Mucosa of descending colon (tissue), 3 donors: Measurements from ENCODE around the gene SPACA4. TPM values are rescaled to one million over a fixed set of nuclear protein-coding genes. Genes with fewer than 3 reads are reported as not detected.

Source experiments
- ATAC-seq: fragments of 200-7000 bp; cut with Tn5 transposase; one replicate; pipeline ENCODE4 v1.9.1; 2020; ENCODE audit warnings: mild to moderate bottlenecking, moderate library complexity
- DNase-seq, 3 donors: peaks; one replicate each; pipeline ENCODE4 v3.0.0-alpha.2; 2020
- H3K36me3 ChIP-seq: fragments of 200-600 bp; one replicate; pipeline ENCODE4 v1.8.0; 2021; ENCODE audit warnings: low read depth, mild to moderate bottlenecking
- H3K4me1 ChIP-seq: fragments of 200-600 bp; one replicate; pipeline ENCODE4 v1.8.0; 2021; ENCODE audit warnings: low read depth, mild to moderate bottlenecking
- H3K4me3 ChIP-seq: fragments of 200-600 bp; one replicate; pipeline ENCODE4 v1.8.0; 2021; ENCODE audit warnings: mild to moderate bottlenecking
- H3K9me3 ChIP-seq: fragments of 200-600 bp; one replicate; pipeline ENCODE4 v1.8.0; 2021; ENCODE audit warnings: mild to moderate bottlenecking
- intact Hi-C, 2 donors: fragments of 100-400 bp; cut with DNase I in 1 of 2; cut with micrococcal nuclease in 1 of 2; formaldehyde crosslinking; loops; one replicate each; pipeline versions ENCODE4 v1.11.0 to v1.11.1; 2022; cut with DNase I, micrococcal nuclease
- total RNA-seq, 3 donors: library from RNA; stranded (reverse); fragmentation: NEBNext Ultra II Directional in 2 of 3; extraction: Animal tissue kit (Norgen Biotek cat#: 25700) in 2 of 3; gene quantifications; one replicate each; pipeline versions ENCODE4 v1.2.1 to v1.2.4, GENCODE V29; 2021 to 2023
- TF ChIP-seq, protein P1 (sequence below): fragments of 200-600 bp; IDR thresholded peaks from one replicate; pipeline ENCODE4 v1.8.0; 2022; ENCODE audit warnings: antibody characterized with exemption, mild to moderate bottlenecking
- donor health status: DM: no; HTN: no; CAD: no; lungs with moderate emphysema.
- donor health status: DM: no; HTN: no; CAD: no.
- donor health status: DM: no; HTN: yes; CAD: no.

The SPACA4 gene
- total RNA-seq, 3 donors from 2014 or later, result not detected

DNA sequence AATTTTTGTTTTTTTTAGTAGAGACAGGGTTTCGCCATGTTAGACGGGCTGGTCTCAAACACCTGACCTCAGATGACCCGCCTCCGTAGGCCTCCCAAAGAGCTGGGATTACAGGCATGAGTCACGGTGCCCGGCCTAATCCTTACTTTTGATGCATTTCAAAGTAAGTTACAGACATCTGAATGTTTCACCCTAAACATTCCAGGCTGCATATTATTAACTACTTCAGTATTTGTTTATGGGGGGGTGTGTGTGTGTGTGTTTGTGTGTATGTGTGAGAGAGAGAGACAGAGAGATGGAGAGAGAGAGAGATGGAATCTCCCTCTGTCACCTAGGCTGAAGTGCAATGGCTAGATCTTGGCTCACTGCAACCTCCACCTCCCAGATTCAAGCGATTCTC lies 41.5 kb upstream of the SPACA4 start:
- no peak for ATAC-seq
- Histone ChIP-seq H3K4me3 (no peak overlapping the region), H3K36me3 (no peaks in the 10 kb centered on the region), H3K9me3 (no peaks in the 10 kb centered on the region), H3K4me1 (no peaks in the 10 kb centered on the region)
- intact Hi-C loops, result no loop called here
- TF ChIP-seq, protein P1, sequence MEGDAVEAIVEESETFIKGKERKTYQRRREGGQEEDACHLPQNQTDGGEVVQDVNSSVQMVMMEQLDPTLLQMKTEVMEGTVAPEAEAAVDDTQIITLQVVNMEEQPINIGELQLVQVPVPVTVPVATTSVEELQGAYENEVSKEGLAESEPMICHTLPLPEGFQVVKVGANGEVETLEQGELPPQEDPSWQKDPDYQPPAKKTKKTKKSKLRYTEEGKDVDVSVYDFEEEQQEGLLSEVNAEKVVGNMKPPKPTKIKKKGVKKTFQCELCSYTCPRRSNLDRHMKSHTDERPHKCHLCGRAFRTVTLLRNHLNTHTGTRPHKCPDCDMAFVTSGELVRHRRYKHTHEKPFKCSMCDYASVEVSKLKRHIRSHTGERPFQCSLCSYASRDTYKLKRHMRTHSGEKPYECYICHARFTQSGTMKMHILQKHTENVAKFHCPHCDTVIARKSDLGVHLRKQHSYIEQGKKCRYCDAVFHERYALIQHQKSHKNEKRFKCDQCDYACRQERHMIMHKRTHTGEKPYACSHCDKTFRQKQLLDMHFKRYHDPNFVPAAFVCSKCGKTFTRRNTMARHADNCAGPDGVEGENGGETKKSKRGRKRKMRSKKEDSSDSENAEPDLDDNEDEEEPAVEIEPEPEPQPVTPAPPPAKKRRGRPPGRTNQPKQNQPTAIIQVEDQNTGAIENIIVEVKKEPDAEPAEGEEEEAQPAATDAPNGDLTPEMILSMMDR, result no peak
- no peak for DNase-seq

DNA sequence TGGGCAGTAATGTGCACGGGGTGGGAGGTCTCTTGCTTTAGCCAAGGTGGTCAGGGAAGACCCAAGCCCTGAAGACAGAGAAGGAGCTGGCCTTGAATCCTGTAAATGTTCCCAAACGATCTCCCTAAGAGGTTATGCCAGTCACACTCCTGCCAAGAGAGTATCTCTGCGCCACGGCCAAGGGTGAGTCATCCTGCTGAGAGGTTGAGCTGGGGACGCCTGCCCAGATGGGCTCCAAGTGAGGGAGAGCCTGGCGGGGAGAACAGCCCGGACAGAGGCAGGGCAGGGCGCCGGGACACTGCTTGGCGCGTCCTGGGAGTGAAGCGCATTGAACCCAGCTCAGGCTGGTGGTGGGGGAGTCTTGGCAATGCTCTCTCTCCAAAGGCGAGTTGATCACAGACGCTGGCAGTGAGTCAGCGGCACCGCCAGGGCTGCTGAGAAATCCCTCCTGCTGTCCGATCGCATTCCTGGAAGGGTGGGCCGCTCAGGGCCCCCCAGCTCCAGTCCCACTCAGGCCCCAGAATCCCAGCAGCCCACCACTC lies 38.1 kb upstream of the SPACA4 start:
- no peaks in the 10 kb centered on the region for H3K36me3 ChIP-seq
- no peaks in the 10 kb centered on the region for H3K4me1 ChIP-seq
- H3K9me3 ChIP-seq, result no peaks in the 10 kb centered on the region
- DNase-seq (peak; percentile 64 to 78 (median 69)), ATAC-seq (peak; percentile 92)
- no peak overlapping the region for H3K4me3 ChIP-seq
- intact Hi-C loops, result no loop called here
- TF ChIP-seq, protein P1, result no peak

DNA sequence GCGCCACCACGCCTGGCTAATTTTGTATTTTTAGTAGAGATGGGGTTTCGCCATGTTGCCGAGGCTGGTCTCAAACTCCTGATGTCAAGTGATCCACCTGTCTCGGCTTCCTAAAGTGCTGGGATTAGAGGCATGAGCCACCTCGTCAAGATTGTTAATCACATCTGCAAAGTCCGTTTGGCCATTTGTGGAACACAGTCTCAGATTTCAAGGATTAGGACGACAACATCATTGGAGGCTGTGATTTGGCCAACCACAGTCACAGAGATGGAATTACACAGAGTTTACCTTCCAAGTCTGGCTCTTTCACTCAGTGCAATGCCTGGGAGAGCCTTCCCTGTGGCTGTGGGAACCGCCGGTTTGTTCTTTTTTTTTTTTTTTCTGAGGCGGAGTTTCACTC lies 36.7 kb upstream of the SPACA4 start:
- ATAC-seq, result no peak
- H3K4me3 ChIP-seq, result no peak overlapping the region
- intact Hi-C loops, result no loop called here
- DNase-seq, result no peak
- TF ChIP-seq, protein P1, result no peak
- no peaks in the 10 kb centered on the region for H3K9me3 ChIP-seq
- H3K4me1 ChIP-seq, result no peaks in the 10 kb centered on the region
- H3K36me3 ChIP-seq, result no peaks in the 10 kb centered on the region

DNA sequence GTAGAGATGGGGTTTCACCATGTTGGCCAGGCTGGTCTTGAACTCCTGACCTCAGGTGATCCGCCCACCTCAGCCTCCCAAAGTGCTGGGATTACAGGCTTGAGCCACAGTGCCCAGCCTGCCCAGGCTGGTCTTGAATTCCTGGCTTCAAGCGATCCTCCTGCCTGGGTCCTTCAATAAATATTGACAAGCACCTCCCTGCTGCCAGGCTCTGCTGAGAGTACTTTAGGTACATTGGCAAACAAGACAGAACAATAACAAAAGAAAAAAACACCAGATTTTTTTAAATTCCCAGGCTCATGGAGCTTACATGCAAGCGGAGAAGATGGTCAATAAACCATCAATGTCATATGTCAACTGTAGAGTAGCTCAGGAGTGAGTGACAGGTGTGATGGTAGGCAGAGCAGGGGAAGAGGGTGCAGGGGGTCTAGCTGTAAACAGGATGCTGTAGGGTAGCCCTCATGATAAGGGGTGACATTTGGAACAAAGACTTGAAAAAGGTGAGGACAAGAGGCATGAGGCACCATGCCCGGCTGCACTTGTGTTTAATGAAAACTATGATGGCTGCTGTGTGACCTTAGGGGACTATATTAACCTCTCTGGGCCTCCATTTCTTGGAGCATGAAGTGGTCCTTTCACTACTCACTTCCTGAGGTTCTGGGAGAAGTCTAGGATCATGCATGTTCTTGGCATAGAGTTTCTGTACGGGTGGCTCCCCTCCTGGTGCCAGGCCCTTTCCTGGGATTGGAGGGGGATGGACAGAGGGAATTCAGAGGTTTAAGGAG lies 35.0 kb upstream of the SPACA4 start:
- intact Hi-C loops, result no loop called here
- no peak overlapping the region for H3K4me3 ChIP-seq
- no peaks in the 10 kb centered on the region for H3K4me1 ChIP-seq
- H3K36me3 ChIP-seq, result no peaks in the 10 kb centered on the region
- no peak for DNase-seq
- no peaks in the 10 kb centered on the region for H3K9me3 ChIP-seq
- TF ChIP-seq, protein P1, result no peak
- no peak for ATAC-seq

DNA sequence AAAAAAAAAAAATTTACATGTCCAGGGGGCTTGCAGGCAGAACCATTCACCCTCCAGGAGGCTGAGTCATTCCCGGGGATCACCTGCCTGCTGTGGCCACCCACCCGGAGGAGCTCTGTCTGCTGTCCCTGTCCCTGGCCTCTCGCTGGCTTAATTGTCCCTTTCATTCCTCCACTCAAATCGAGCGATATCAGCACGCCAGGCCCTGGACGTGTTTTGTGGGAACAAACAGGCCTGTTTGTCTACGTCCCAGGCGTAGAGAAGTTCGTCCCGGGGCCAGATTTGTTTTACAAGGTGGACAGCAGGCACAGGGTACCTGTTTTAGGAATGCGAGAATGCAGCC lies 33.4 kb upstream of the SPACA4 start:
- no peaks in the 10 kb centered on the region for H3K9me3 ChIP-seq
- no peaks in the 10 kb centered on the region for H3K36me3 ChIP-seq
- ATAC-seq (no peak), DNase-seq (no peak)
- TF ChIP-seq, protein P1, result no peak
- intact Hi-C loops, result no loop called here
- no peaks in the 10 kb centered on the region for H3K4me1 ChIP-seq
- H3K4me3 ChIP-seq, result no peak overlapping the region
